Measurements from ENCODE around the gene NPPB. TPM values are rescaled to one million over a fixed set of nuclear protein-coding genes. Genes with fewer than 3 reads are reported as not detected.

The NPPB gene
- total and polyA plus RNA-seq, 2 of the 8 experiments (the other 6 are each of a cell fraction or from before 2014, with no cell fraction given), result 0.36 to 0.91 TPM

DNA sequence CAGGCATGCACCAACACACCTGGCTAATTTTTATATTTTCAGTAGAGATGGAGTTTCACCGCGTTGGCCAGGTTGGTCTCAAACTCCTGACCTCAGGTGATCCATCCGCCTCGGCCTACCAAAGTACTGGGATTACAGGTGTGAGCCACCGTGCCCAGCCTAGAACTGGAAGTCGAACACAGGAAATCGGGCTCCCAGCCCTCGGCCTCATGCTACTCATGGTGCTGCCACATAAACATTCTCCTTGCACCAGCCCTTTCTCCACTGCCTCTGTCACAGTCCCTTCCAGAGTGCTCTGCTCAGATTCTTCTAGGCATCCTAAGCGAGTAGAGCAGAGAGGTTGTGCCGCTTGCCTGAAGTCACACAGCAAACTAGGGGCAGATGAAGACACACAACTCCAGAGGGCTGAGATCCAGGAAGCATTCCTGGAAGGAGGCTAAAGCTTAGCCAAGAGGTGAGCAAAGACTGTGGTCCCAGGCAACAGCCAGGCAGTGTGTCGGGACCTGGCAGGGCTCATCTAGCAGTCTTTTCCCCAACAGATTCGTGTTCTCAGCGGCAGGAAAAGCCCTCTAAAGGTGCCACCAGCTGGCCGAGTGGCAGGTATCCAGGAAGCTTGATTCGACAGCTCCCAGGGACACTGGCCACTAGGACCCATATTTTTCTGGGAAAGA, 29.6 kb upstream of the NPPB start:
- H4K91ac ChIP-seq (replicated peaks; ENCODE audit: insufficient read length, low read length), result no peak overlapping the region
- 91% methylated on average over 15 of the region's 15 CpGs; no CpG with 5 or more reads in 1 of the 2 experiments for WGBS, 2 experiments (ENCODE audit: extremely low coverage in 1 of 2, insufficient coverage in 1 of 2, insufficient read length in 1 of 2, insufficient replicate concordance in 2 of 2, low coverage in 1 of 2, low lambda C conversion rate in 2 of 2, missing lambda C conversion rate in 1 of 2)
- no peak overlapping the region for H2BK20ac ChIP-seq (ENCODE audit: low read length)
- ChIA-PET CTCF (ENCODE audit: partially characterized antibody) (interaction anchor here (0.6 to 4.9 kb wide), 16 partner anchors 8 to 765 kb away, joined by 3 to 27 read pairs (median 4); no protein-coding TSS in a partner anchor), POLR2A (ENCODE audit: partially characterized antibody) (interaction anchor here (1.5 to 5.4 kb wide), 3 partner anchors 20 to 52 kb away, joined by 3 to 46 read pairs (median 3); partner anchors contain the start of gene NPPA)
- H2BK15ac ChIP-seq (ENCODE audit: low read length), result peak overlapping the region; percentile 18; the same call in 1 of the 2 replicates
- no peak overlapping the region for H3K27ac ChIP-seq (ENCODE audit: low read depth, low read length)
- H4K20me1 ChIP-seq (replicated peaks in 1 of 2; ENCODE audit: control insufficient read depth in 1 of 2, insufficient read depth in 2 of 2, low read length in 2 of 2), result no peaks in the 10 kb centered on the region
- no peak overlapping the region for H4K5ac ChIP-seq (ENCODE audit: insufficient read length, low read depth, low read length)
- H3K36me3 ChIP-seq (ENCODE audit: control insufficient read depth in 2 of 4, insufficient read depth in 4 of 4, low read length in 3 of 4), result no peaks in the 10 kb centered on the region
- FAIRE-seq (no peak), DNase-seq (ENCODE audit: low read depth in 1 of 2, low spot score in 2 of 2) (no peak)
- H3K4me1 ChIP-seq (replicated peaks in 1 of 4; ENCODE audit: control insufficient read depth in 3 of 4, insufficient read depth in 4 of 4, low read length in 3 of 4), result peaks cover 0 to 3% (median 1%) of the 10 kb centered on the region in 4 experiments; a peak in 3 of 7 replicates
- no peak overlapping the region for H3K4ac ChIP-seq (replicated peaks; ENCODE audit: insufficient read length, low read depth, low read length)
- no peak overlapping the region for H2AK5ac ChIP-seq (ENCODE audit: low read depth, low read length)
- no peak overlapping the region for H3K23ac ChIP-seq (ENCODE audit: insufficient read length)
- no peak overlapping the region for H3K9ac ChIP-seq (replicated peaks in 1 of 4; ENCODE audit: extremely low read depth in 1 of 4, low read depth in 3 of 4, low read length in 3 of 4)
- H3K4me3 ChIP-seq (ENCODE audit: extremely low read depth in 1 of 4, insufficient read depth in 2 of 4, low read depth in 3 of 4, low read length in 4 of 4), result no peak overlapping the region
- H3K56ac ChIP-seq (replicated peaks; ENCODE audit: insufficient read length, low read depth, low read length), result no peak overlapping the region
- H3K4me2 ChIP-seq (ENCODE audit: insufficient read depth in 1 of 2, low read depth in 2 of 2, low read length in 2 of 2), result no peak overlapping the region
- H3K14ac ChIP-seq (ENCODE audit: insufficient read length), result no peak overlapping the region
- no peaks in the 10 kb centered on the region for H3K9me3 ChIP-seq (ENCODE audit: insufficient read depth in 2 of 2, low read depth in 1 of 2, low read length in 1 of 2)
- H2BK5ac ChIP-seq (ENCODE audit: low read depth, low read length), result no peak overlapping the region
- H2BK12ac ChIP-seq (ENCODE audit: low read depth, low read length), result 0 out of 2 replicates have a peak overlapping the region, but pooled peaks have one; percentile 9
- no peaks in the 10 kb centered on the region for H3K23me2 ChIP-seq (ENCODE audit: low read depth, low read length)
- H2BK120ac ChIP-seq (replicated peaks; ENCODE audit: low read depth, low read length), result no peak overlapping the region
- no peak overlapping the region; the same call in 1 of the 2 replicates for H4K8ac ChIP-seq (ENCODE audit: extremely low read depth, insufficient read depth, low read length)
- H3K18ac ChIP-seq (ENCODE audit: extremely low read depth, low read length), result no peak overlapping the region; the same call in 1 of the 2 replicates
- H3K79me2 ChIP-seq (ENCODE audit: control insufficient read depth in 1 of 2, insufficient read depth in 2 of 2, low read length in 2 of 2), result no peaks in the 10 kb centered on the region
- H3K27me3 ChIP-seq (replicated peaks in 1 of 4; ENCODE audit: control insufficient read depth in 3 of 4, extremely low read depth in 1 of 4, insufficient read depth in 3 of 4, low read length in 3 of 4), result no peaks in the 10 kb centered on the region
- H2AFZ ChIP-seq (ENCODE audit: low read length), result no peak overlapping the region
- no peak for TF ChIP-seq POLR2A (IDR thresholded peaks at IDR 0.05; ENCODE audit: control extremely low read depth in 1 of 2, low read depth in 2 of 2, low read length in 2 of 2)
- TF ChIP-seq KDM1A (IDR thresholded peaks at IDR 0.05; ENCODE audit: borderline replicate concordance, low read length), result 0 out of 2 replicates have a peak, but pooled peaks have one; percentile 52
- no peaks in the 10 kb centered on the region for H3K79me1 ChIP-seq (ENCODE audit: low read depth, low read length)

Measured in H1 (cell line).